Measurements from ENCODE around the gene MEIOSIN. TPM values are rescaled to one million over a fixed set of nuclear protein-coding genes. Genes with fewer than 3 reads are reported as not detected.

Gene MEIOSIN
- total and polyA plus RNA-seq, 2 of the 4 experiments (the other 2 are of a cell fraction), result not detected

- Histone ChIP-seq H2BK15ac (ENCODE audit: low read depth, low read length) (no peak overlapping the region), H3K4ac (ENCODE audit: low read depth, low read length) (no peak overlapping the region), H2BK5ac (ENCODE audit: low read depth, low read length, poor library complexity, severe bottlenecking) (no peak overlapping the region), H3K4me1 (ENCODE audit: control insufficient read depth, insufficient read depth, low read length) (no peaks in the 10 kb centered on the region), H2AFZ (replicated peaks; ENCODE audit: low read length, poor library complexity) (peak overlapping the region; percentile 53), H3K9me3 (ENCODE audit: control insufficient read depth, insufficient read depth, low read length) (no peaks in the 10 kb centered on the region), H3K27me3 (ENCODE audit: control insufficient read depth, insufficient read depth, low read length) (no peaks in the 10 kb centered on the region), H3K4me3 (ENCODE audit: insufficient read depth, low read depth, low read length) (no peak overlapping the region), H3K9me1 (ENCODE audit: insufficient read depth, low read length) (no peaks in the 10 kb centered on the region), H4K5ac (ENCODE audit: low read depth, low read length) (no peak overlapping the region), H4K91ac (ENCODE audit: insufficient read depth, low read depth, low read length) (no peak overlapping the region), H3K27ac (ENCODE audit: insufficient read depth, low read length) (no peak overlapping the region), H4K8ac (ENCODE audit: low read depth in 2 of 2, low read length in 2 of 2) (no peak overlapping the region), H3K56ac (ENCODE audit: extremely low read depth, insufficient read depth, low read length) (no peak overlapping the region), H3K14ac (replicated peaks; ENCODE audit: low read depth, low read length) (no peak overlapping the region), H2BK20ac (ENCODE audit: low read depth, low read length) (no peak overlapping the region), H2AK9ac (replicated peaks; ENCODE audit: low read depth, low read length, poor library complexity) (no peak overlapping the region), H2AK5ac (ENCODE audit: low read depth, low read length) (no peak overlapping the region), H3K36me3 (ENCODE audit: control insufficient read depth, insufficient read depth, low read length) (no peaks in the 10 kb centered on the region), H3K23ac (ENCODE audit: low read depth, low read length) (no peak overlapping the region), H4K20me1 (ENCODE audit: insufficient read depth, low read length) (no peaks in the 10 kb centered on the region), H3K9ac (ENCODE audit: low read depth, low read length) (no peak overlapping the region), H3K18ac (ENCODE audit: low read depth, low read length) (no peak overlapping the region), H3K4me2 (ENCODE audit: low read depth, low read length) (no peak overlapping the region), H2BK120ac (ENCODE audit: low read depth, low read length) (no peak overlapping the region), H3K79me1 (ENCODE audit: low read depth in 1 of 2, low read length in 2 of 2) (no peaks in the 10 kb centered on the region)
- ATAC-seq (ENCODE audit: low read depth) (no peak), DNase-seq (no peak)
- TF ChIP-seq CTCF (conservative IDR thresholded peaks at IDR 0.05; ENCODE audit: low read depth, low read length) (0 out of 2 replicates have a peak, but pooled peaks have one; percentile 13), MAFK (IDR thresholded peaks at IDR 0.05; ENCODE audit: low read depth, low read length) (no peak)
- ChIA-PET CTCF (interaction anchor here (0.6 kb wide), 1 partner anchor 81 kb away, joined by 3 read pairs; no protein-coding TSS in a partner anchor), POLR2A (ENCODE audit: unreplicated experiment) (interaction anchor here (0.6 kb wide), 1 partner anchor 39 kb away, joined by 3 read pairs; no protein-coding TSS in a partner anchor)
- dilution Hi-C loops (cut with HindIII; ENCODE audit: low sequenced_read_pairs, unreplicated experiment), result no loop called here
- no TSS peak for BruUV-seq (replicated peaks)
- in situ Hi-C loops (cut with MboI; ENCODE audit: low sequenced_read_pairs), result no loop called here
- 53% methylated on average over 4 of the region's 6 CpGs; no CpG with 5 or more reads in 1 of the 2 experiments for WGBS, 2 experiments (ENCODE audit: extremely low coverage in 2 of 2, insufficient read length in 1 of 2)
- intact Hi-C loops (cut with micrococcal nuclease), result no loop called here
Observed at GRCh38 chr19:45753548-45753947, 20.3 kb downstream of the MEIOSIN start.
